A204.1 (cell line): ENCODE measurements around the gene LRMDA.

Experiments
- FAIRE-seq: peaks from 2 replicates; lab custom pipeline; 2012; peaks lifted over from hg19 to GRCh38; lab: Jason Lieb, UNC

Gene LRMDA

GRCh38 chr10:76311752-76312636, 880.6 kb downstream of the LRMDA start:
- no peak for FAIRE-seq

- FAIRE-seq, result no peak
These were observed 883.8 kb downstream of the LRMDA start for GRCh38 chr10:76315240-76315639.

- no peak for FAIRE-seq
These were observed 884.8 kb downstream of the LRMDA start for GRCh38 chr10:76316234-76316633.

GRCh38 chr10:76317078-76317477, 885.7 kb downstream of the LRMDA start:
- no peak for FAIRE-seq

- FAIRE-seq, result no peak
These were observed 886.8 kb downstream of the LRMDA start for GRCh38 chr10:76318211-76318610.

GRCh38 chr10:76319661-76320060, 888.2 kb downstream of the LRMDA start:
- FAIRE-seq, result no peak

- no peak for FAIRE-seq
These were observed 892.9 kb downstream of the LRMDA start for GRCh38 chr10:76324283-76324682.

- FAIRE-seq, result no peak
These were observed 896.0 kb downstream of the LRMDA start for GRCh38 chr10:76327441-76327840.

- no peak for FAIRE-seq
These were observed 896.9 kb downstream of the LRMDA start for GRCh38 chr10:76328348-76328747.

GRCh38 chr10:76329891-76330575, 898.6 kb downstream of the LRMDA start:
- no peak for FAIRE-seq

GRCh38 chr10:76331742-76332141, 900.3 kb downstream of the LRMDA start:
- FAIRE-seq, result no peak

GRCh38 chr10:76333326-76333725, 901.9 kb downstream of the LRMDA start:
- no peak for FAIRE-seq

GRCh38 chr10:76333796-76334195, 902.4 kb downstream of the LRMDA start:
- no peak for FAIRE-seq

GRCh38 chr10:76334255-76334654, 902.8 kb downstream of the LRMDA start:
- no peak for FAIRE-seq

GRCh38 chr10:76336213-76336963, 905.0 kb downstream of the LRMDA start:
- no peak for FAIRE-seq

GRCh38 chr10:76337641-76338040, 906.2 kb downstream of the LRMDA start:
- no peak for FAIRE-seq

GRCh38 chr10:76338187-76338586, 906.8 kb downstream of the LRMDA start:
- no peak for FAIRE-seq

- no peak for FAIRE-seq
These were observed 910.3 kb downstream of the LRMDA start for GRCh38 chr10:76341740-76342139.

GRCh38 chr10:76342996-76343395, 911.6 kb downstream of the LRMDA start:
- FAIRE-seq, result no peak

GRCh38 chr10:76347832-76348231, 916.4 kb downstream of the LRMDA start:
- FAIRE-seq, result no peak

GRCh38 chr10:76350583-76350982, 919.2 kb downstream of the LRMDA start:
- no peak for FAIRE-seq

GRCh38 chr10:76352300-76352699, 920.9 kb downstream of the LRMDA start:
- FAIRE-seq, result no peak
